Keratinocyte (primary cell): ENCODE data around the gene SH3GLB2. TPM values are rescaled to one million over a fixed set of nuclear protein-coding genes. Genes with fewer than 3 reads are reported as not detected.

Experiments used
- DNase-seq: peaks from one replicate; pipeline ENCODE4 v3.0.0-alpha.2; 2011; ENCODE audit warnings: low read depth, missing footprints, low spot score
- FAIRE-seq: peaks from 2 replicates; lab custom pipeline; 2011; peaks lifted over from hg19 to GRCh38; lab: Jason Lieb, UNC
- H2AFZ ChIP-seq: 2 replicates; pipeline ENCODE4 v1.6.0; 2012; ENCODE audit warnings: low read length, control low read depth, inconsistent platforms; ENCODE audit not compliant: control insufficient read depth
- H3K27ac ChIP-seq: 2 replicates; pipeline ENCODE4 v1.5.1; 2011; ENCODE audit warnings: low read length; ENCODE audit not compliant: control insufficient read depth, insufficient read depth
- H3K27me3 ChIP-seq: 3 replicates; pipeline ENCODE4 v1.6.0; 2011; ENCODE audit warnings: low read length; ENCODE audit not compliant: control insufficient read depth, insufficient read depth; ENCODE audit errors: extremely low read depth
- H3K36me3 ChIP-seq, 2 experiments: 2 replicates in 1 of 2; 3 replicates in 1 of 2; pipeline ENCODE4 v1.5.1; 2011; ENCODE audit warnings: low read length in 2 of 2, mild to moderate bottlenecking in 1 of 2; ENCODE audit not compliant: control insufficient read depth in 2 of 2, insufficient read depth in 2 of 2; ENCODE audit errors: extremely low read depth in 1 of 2
- H3K4me1 ChIP-seq: 3 replicates; pipeline ENCODE4 v1.5.1; 2011; ENCODE audit warnings: low read length; ENCODE audit not compliant: control insufficient read depth, insufficient read depth; ENCODE audit errors: extremely low read depth
- H3K4me2 ChIP-seq: 3 replicates; pipeline ENCODE4 v1.6.0; 2011; ENCODE audit warnings: low read depth, low read length; ENCODE audit not compliant: control insufficient read depth, insufficient read depth; ENCODE audit errors: extremely low read depth
- H3K4me3 ChIP-seq, 3 experiments: fragments of 200-600 bp in 1 of 3; sonication (generic) in 1 of 3; 2 replicates in 2 of 3; 3 replicates in 1 of 3; pipeline ENCODE4 v1.5.1; 2011 to 2016; ENCODE audit warnings: low read length in 3 of 3, mild to moderate bottlenecking in 3 of 3, control low read depth in 2 of 3, inconsistent platforms in 1 of 3, low read depth in 1 of 3, mixed read lengths in 1 of 3, mixed run types in 1 of 3, moderate library complexity in 1 of 3; ENCODE audit not compliant: control insufficient read depth in 2 of 3, insufficient read depth in 2 of 3; ENCODE audit errors: extremely low read depth in 1 of 3
- H3K79me2 ChIP-seq: 2 replicates; pipeline ENCODE4 v1.6.0; 2012; ENCODE audit warnings: low read length; ENCODE audit not compliant: control insufficient read depth, insufficient read depth
- H3K9ac ChIP-seq: 3 replicates; pipeline ENCODE4 v1.6.0; 2011; ENCODE audit warnings: low read length; ENCODE audit not compliant: control insufficient read depth, insufficient read depth; ENCODE audit errors: extremely low read depth
- H3K9me1 ChIP-seq: 3 replicates; pipeline ENCODE4 v1.6.0; 2011; ENCODE audit warnings: low read length; ENCODE audit not compliant: control insufficient read depth, insufficient read depth; ENCODE audit errors: extremely low read depth
- H3K9me3 ChIP-seq: 2 replicates; pipeline ENCODE4 v1.5.1; 2012; ENCODE audit warnings: low read depth, low read length; ENCODE audit not compliant: control insufficient read depth
- H4K20me1 ChIP-seq: 3 replicates; pipeline ENCODE4 v1.6.0; 2011; ENCODE audit warnings: low read length; ENCODE audit not compliant: control insufficient read depth, insufficient read depth; ENCODE audit errors: extremely low read depth
- CTCF ChIP-seq, 3 experiments: IDR thresholded peaks in 1 of 3; conservative IDR thresholded peaks in 1 of 3; optimal IDR thresholded peaks in 1 of 3; 2 replicates in 2 of 3; 3 replicates in 1 of 3; pipeline versions ENCODE3 to v1.5.1; 2011; ENCODE audit warnings: low read length in 3 of 3, mild to moderate bottlenecking in 3 of 3, moderate library complexity in 2 of 3, control low read depth in 1 of 3, inconsistent platforms in 1 of 3; ENCODE audit not compliant: insufficient read depth in 2 of 3; ENCODE audit errors: extremely low read depth in 1 of 3
- EZH2 ChIP-seq: IDR thresholded peaks from one replicate; pipeline ENCODE4 v1.6.1; 2012; ENCODE audit warnings: inconsistent platforms, mild to moderate bottlenecking, low read length, moderate library complexity
- dilution Hi-C: fragments of 300-500 bp; cut with MboI; formaldehyde crosslinking; loops from one replicate; pipeline ENCODE4 v1.7.0; 2020; ENCODE audit warnings: low sequenced_read_pairs; ENCODE audit not compliant: extremely low pct_ligation_motif_present
- polyA plus RNA-seq, 5 experiments: library from polyadenylated mRNA; depleted of rRNA in 3 of 5; stranded (reverse) in 3 of 5; stranded (forward) in 1 of 5; unstranded in 1 of 5; fragments of >200 nt; gene quantifications; 1 replicate in 1 of 5; 2 replicates in 3 of 5; 3 replicates in 1 of 5; pipeline versions ENCODE4 v1.2.1 to v1.2.3, GENCODE V29; 2011 to 2012; ENCODE audit warnings: missing spikeins in 2 of 5, low read depth in 1 of 5, low replicate concordance in 1 of 5

Gene SH3GLB2
- polyA plus RNA-seq, 1 donor (not counting 4 experiments of a cell fraction or from before 2014, with no cell fraction given): 37.1 TPM

DNA sequence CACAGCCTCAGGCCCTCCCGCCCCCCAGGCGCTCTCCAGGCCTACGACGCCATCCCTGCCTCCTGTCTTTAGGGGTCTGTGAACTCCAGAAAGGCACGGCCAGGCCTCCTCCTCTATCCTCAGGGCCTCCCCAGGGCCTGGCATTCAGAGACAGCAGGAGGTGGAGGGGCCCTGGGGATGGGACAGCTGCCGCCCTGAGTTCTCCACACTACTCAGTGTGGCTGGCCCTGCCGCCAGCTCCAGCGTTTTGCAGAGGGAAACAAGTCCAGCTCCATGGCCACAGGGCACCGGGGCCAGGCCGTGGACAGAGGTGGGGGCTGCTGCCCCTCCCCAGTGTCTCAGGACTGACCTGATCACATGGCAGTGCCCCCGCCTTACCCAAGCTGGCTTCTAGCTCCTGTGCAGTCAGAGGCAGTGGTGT, 16.4 kb downstream of the SH3GLB2 start:
- FAIRE-seq (no peak), DNase-seq (no peak)
- H3K79me2 ChIP-seq: no peaks in the 10 kb centered on the region
- H3K4me1 ChIP-seq: peaks cover 5% of the 10 kb centered on the region
- H4K20me1 ChIP-seq: peaks cover 3% of the 10 kb centered on the region
- H3K9me1 ChIP-seq: no peaks in the 10 kb centered on the region
- no peaks in the 10 kb centered on the region for H3K9me3 ChIP-seq
- H3K27ac ChIP-seq: no peak overlapping the region
- H3K4me3 ChIP-seq: no peak overlapping the region
- H3K4me2 ChIP-seq: no peak overlapping the region
- dilution Hi-C loops: no loop called here
- TF ChIP-seq EZH2 (no peak), CTCF (optimal IDR thresholded peaks at IDR 0.05 in 1 of 3, IDR thresholded peaks at IDR 0.05 in 1 of 3, conservative IDR thresholded peaks at IDR 0.05 in 1 of 3; ENCODE audit: extremely low read depth in 1 of 3, insufficient read depth in 2 of 3, low read length in 3 of 3) (no peak)
- H2AFZ ChIP-seq: no peak overlapping the region
- H3K36me3 ChIP-seq: peaks cover 25 to 27% of the 10 kb centered on the region in 2 experiments
- no peak overlapping the region for H3K9ac ChIP-seq
- no peaks in the 10 kb centered on the region for H3K27me3 ChIP-seq

- DNase-seq (no peak), FAIRE-seq (no peak)
- dilution Hi-C loops: no loop called here
- Histone ChIP-seq H3K27me3 (no peaks in the 10 kb centered on the region), H2AFZ (no peak overlapping the region), H3K4me2 (no peak overlapping the region), H3K27ac (no peak overlapping the region), H3K79me2 (no peaks in the 10 kb centered on the region), H4K20me1 (peaks cover 3% of the 10 kb centered on the region), H3K4me1 (peaks cover 5% of the 10 kb centered on the region), H3K9me1 (no peaks in the 10 kb centered on the region), H3K9ac (no peak overlapping the region), H3K4me3 (no peak overlapping the region), H3K36me3 (peaks cover 30% of the 10 kb centered on the region in 2 experiments), H3K9me3 (no peaks in the 10 kb centered on the region)
- TF ChIP-seq EZH2: no peak
- no peak for TF ChIP-seq CTCF (optimal IDR thresholded peaks at IDR 0.05 in 1 of 3, IDR thresholded peaks at IDR 0.05 in 1 of 3, conservative IDR thresholded peaks at IDR 0.05 in 1 of 3; ENCODE audit: extremely low read depth in 1 of 3, insufficient read depth in 2 of 3, low read length in 3 of 3)
These were observed 17.0 kb downstream of the SH3GLB2 start for GRCh38 chr9:129011170-129011569.
